LNCAP (cell line): ENCODE data around the gene GATA2.

Source experiments
- TF ChIP-seq, protein P1 (sequence below): fragments of 450-650 bp; IDR thresholded peaks from 2 replicates; pipeline ENCODE4 v1.5.1; 2017; ENCODE audit warnings: mild to moderate bottlenecking

GATA2 gene

DNA sequence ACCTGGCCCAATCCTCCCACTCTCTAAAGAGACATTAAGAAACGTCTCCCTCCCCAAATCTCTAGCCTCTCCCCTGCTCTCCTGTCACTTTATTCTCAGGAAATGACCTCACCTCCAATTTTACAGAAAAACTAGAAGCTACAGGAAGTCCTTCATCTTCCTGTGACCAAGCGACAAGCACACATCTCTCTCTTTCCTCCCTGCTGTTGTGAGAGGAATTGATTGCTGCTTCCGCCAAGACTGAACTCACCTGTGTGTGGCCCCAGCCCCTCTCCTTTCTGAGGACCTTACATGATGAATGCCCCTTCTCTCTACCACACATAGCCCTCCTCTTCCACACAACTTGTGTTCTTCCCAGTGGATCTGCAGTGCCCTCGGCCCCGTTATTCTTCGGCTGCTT lies 44.5 kb downstream of the GATA2 start:
- TF ChIP-seq, protein P1, sequence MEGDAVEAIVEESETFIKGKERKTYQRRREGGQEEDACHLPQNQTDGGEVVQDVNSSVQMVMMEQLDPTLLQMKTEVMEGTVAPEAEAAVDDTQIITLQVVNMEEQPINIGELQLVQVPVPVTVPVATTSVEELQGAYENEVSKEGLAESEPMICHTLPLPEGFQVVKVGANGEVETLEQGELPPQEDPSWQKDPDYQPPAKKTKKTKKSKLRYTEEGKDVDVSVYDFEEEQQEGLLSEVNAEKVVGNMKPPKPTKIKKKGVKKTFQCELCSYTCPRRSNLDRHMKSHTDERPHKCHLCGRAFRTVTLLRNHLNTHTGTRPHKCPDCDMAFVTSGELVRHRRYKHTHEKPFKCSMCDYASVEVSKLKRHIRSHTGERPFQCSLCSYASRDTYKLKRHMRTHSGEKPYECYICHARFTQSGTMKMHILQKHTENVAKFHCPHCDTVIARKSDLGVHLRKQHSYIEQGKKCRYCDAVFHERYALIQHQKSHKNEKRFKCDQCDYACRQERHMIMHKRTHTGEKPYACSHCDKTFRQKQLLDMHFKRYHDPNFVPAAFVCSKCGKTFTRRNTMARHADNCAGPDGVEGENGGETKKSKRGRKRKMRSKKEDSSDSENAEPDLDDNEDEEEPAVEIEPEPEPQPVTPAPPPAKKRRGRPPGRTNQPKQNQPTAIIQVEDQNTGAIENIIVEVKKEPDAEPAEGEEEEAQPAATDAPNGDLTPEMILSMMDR = no peak

DNA sequence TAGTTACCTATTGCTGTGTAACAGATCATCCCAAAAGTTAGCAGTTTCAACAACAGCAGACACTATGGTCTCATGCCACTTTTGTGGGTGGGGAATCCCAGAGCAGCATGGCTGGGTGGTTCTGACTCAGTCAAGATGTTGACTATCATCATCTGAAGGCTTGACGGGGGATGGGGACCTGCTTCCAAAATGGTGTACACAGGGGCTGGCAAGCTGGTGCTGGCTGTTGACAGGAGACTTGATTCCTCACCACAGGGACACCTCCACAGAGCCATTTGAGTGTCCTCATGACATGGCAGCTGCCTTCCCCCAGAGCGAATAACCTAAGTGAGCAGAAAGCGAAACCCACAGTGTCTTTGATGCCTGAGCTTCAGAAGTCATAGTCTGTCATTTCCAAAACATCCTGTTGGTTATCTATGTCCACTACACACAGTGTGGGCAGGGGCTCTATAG lies 45.4 kb downstream of the GATA2 start:
- TF ChIP-seq, protein P1 = no peak

DNA sequence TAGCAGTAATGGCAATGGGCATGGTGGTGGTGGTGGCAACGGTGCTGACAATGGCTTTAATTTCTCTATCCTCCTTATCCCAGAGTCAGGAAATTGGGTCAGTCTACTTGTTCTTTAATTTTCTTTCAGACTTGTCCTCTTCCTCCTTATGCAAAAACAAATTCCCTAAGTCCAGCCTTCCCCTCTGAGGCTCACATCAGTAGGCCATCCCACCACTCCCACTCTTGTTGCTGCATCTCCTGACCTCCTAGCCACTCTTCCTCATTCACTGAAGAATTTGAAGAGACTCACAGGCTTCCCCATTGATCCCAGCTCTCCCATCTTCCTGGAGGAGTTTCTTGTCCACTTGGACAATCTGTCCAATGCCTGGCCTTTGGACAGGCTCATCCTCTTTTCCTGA lies 46.2 kb downstream of the GATA2 start:
- TF ChIP-seq, protein P1 = no peak

DNA sequence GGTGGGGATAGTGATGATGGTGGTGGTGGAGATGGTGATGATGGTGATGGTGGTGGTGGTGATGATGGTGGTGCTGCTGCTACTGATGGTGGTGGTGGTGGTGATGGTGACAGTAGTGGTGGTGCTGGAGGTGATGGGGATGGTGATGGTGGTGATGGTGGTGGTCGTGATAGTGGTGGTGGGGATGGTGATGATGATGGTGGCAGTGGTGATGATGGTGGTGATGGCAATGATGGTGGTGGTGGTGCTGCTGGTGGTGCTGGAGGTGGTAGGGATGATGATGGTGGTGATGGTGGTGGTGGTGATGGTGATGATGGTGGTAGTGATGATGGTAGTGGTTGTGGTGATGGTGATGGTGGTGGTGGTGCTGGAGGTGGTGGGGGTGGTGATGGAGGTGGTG lies 47.6 kb downstream of the GATA2 start:
- TF ChIP-seq, protein P1 = no peak

DNA sequence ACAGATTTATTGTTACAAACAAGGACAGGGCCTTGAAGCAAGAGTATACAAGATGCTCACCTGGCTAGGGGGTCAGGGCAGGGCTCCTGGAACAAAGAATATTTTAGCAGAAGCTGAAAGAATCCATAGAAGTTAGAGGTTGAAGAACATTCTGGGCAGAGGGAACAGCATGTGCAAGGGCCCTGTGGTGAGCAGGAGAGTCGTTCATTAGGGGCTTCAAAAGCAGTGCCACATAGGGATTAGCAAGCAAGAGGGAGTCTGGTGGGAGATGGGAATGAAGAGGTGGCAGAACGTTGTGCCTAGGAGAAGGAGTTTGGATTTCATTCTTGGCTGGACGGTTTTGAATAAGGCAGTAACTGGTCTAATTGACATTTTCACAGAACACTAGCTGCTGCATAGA lies 49.2 kb downstream of the GATA2 start:
- TF ChIP-seq, protein P1 = no peak

DNA sequence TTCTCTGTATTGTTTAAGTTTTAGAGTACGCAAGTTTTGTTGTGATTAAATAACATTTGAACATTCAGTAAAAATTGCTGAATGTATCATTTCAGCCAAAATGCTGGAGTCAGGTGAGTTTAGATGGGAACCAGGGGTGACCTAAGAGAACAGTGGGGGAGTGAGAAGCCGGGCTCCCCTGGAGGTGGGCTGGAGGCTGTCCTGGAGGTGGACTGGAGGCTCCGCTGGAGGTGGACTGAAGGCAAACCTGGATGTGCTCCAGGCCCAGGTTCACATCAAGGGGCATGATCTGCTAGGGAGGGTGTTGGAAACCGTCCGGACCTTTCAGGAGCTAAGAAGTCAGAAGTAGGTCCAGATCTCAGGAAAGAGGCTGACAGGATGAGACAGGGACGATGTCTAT lies 50.1 kb downstream of the GATA2 start:
- TF ChIP-seq, protein P1 = no peak

DNA sequence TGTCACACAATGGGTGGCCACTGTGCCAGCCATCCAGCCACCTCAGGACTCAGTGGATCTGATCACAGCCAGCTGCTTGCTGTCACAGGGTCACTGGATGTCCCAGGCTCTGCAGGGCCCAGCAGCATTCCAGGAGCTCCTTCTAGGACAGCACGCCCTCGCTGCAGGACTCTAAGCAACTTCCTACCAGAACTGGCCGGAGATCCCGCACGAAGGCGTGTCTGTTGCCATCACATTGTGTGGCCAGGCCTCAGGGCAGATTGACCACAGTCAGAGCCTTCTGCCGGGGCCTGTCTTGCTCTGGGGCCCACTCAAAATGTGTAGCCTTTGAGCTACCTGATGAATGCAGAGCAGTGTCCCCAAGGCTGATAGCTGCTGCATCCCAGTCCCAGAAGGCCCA lies 50.9 kb downstream of the GATA2 start:
- TF ChIP-seq, protein P1 = no peak

DNA sequence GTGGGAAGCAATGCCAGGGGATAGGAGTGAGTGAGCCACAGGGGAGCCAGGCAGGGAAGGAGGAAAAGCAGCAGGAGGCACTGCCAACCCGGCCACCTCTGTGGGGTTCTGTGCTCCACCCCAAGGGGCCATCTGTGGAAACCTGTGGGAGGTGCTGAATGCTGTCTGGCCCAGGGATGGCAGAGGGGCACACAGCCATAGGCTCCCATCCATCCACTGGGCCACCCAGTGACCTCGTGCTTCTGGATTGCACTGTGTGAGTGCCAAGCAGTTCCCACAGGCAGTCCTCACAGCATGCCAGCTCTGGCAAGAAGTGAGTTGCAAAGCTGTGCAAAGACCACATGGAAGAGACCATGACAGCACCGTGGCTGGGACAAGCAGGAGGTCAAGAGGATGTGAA lies 53.8 kb downstream of the GATA2 start:
- TF ChIP-seq, protein P1 = no peak
